GM12801 (cell line): ENCODE data around the gene TMEM54.

ENCODE experiments used
- TF ChIP-seq, protein P1 (sequence below): IDR thresholded peaks from one replicate; pipeline ENCODE4 v1.5.1; 2011; ENCODE audit warnings: control low read depth; ENCODE audit not compliant: insufficient read length; ENCODE audit errors: extremely low read depth

TMEM54 gene, protein sequence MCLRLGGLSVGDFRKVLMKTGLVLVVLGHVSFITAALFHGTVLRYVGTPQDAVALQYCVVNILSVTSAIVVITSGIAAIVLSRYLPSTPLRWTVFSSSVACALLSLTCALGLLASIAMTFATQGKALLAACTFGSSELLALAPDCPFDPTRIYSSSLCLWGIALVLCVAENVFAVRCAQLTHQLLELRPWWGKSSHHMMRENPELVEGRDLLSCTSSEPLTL

DNA sequence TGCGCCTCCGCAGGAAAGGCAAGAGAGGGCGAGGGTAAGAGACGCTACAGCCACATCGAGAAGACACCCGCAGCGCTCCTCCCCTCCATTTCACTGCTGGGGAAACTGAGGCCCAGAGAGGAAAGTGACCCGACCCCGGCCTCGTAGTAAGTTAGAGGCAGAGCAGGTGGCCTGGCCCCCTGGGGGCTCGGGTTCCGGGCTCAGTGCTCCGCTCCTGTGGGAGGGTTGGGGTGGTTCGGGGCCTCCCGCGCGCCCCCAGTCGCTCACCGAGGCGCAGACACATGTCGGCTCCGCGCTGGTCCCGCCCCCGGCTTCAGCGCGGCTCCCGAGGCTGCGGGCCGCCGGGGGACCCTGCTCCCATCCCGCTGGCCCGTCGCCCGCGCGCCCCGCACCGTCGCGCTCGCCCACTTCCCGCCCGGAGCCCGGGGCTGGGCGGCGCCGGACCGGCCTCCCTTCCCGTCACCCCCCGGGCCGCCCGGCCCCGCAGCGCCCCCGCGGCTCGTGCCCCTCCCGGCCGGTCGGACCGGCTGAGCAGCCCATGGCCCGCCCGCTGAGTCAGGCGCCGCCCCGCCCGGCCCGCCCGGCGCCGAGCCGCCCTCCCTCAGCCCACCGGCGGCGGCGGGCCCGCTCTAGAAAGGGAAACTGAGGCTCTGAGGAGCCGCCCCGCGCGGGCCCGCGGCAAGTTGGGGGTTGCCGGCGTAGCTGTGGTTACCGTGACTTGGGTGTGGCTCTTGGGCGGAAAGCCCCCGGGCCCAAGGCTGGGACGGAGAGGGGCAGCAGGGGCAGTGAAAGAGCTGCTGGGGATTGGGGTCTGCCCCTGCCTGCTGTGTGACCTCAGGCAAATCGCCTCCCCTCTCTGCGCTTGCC lies at the start of gene TMEM54:
Gene TMEM54 (minus strand): TSS at position 434 of the 867 bp plus-strand sequence. CDS start 151 bp downstream, at position 283.
- TF ChIP-seq, protein P1, sequence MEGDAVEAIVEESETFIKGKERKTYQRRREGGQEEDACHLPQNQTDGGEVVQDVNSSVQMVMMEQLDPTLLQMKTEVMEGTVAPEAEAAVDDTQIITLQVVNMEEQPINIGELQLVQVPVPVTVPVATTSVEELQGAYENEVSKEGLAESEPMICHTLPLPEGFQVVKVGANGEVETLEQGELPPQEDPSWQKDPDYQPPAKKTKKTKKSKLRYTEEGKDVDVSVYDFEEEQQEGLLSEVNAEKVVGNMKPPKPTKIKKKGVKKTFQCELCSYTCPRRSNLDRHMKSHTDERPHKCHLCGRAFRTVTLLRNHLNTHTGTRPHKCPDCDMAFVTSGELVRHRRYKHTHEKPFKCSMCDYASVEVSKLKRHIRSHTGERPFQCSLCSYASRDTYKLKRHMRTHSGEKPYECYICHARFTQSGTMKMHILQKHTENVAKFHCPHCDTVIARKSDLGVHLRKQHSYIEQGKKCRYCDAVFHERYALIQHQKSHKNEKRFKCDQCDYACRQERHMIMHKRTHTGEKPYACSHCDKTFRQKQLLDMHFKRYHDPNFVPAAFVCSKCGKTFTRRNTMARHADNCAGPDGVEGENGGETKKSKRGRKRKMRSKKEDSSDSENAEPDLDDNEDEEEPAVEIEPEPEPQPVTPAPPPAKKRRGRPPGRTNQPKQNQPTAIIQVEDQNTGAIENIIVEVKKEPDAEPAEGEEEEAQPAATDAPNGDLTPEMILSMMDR: no peak

DNA sequence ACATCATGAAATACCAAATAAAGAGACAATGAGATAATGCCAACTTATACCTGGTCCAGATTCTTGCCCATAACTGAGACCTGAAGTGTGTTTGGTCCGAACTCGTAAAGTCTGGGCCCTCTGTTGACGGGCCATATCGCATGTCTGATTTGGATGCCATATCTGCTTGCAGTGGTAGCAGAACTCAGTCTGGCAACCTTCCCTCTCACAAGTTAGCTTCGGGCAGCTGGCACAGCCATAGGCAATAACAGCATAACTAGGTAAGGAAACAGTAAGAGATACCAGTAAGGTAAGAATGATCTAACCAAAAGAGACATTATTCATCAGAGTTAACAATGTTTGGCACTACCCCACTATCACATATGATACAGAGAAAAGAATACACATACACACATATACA lies 48.3 kb upstream of the TMEM54 start:
- TF ChIP-seq, protein P1: no peak

DNA sequence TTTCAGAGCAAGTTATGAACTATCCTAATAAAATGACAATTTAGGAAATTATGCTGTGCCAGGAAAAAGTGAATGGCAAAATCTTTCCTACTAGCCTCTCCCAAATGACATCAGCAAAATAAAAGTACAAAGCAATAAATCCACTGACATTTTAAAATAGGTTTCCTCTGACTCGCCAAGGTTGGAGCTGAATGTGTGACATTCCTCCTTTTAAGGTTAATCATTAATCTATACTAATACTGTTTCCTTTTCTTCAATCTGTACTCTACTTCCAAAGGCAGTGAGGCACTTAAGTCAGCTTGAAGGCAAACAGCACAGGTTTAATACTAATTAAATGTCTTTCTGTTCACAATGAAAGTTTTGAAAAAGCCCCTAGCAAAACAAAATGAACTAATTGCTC lies 47.7 kb upstream of the TMEM54 start:
- TF ChIP-seq, protein P1: no peak

DNA sequence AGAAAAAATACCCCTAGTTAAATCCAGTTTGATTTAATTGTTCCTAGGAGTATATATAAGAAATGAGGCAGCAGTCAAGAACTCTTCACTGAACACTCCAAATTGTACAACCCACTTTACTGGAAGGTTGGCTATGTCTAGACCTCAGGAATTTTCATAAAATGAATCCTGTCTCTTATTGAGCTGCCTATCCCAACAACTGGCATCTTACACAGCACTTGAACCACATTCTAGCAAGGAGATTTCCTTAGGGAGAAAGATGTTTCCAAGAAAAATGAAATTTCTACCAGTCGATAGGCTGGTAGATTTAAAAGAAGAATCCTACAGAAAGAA lies 47.2 kb upstream of the TMEM54 start:
- TF ChIP-seq, protein P1: no peak

DNA sequence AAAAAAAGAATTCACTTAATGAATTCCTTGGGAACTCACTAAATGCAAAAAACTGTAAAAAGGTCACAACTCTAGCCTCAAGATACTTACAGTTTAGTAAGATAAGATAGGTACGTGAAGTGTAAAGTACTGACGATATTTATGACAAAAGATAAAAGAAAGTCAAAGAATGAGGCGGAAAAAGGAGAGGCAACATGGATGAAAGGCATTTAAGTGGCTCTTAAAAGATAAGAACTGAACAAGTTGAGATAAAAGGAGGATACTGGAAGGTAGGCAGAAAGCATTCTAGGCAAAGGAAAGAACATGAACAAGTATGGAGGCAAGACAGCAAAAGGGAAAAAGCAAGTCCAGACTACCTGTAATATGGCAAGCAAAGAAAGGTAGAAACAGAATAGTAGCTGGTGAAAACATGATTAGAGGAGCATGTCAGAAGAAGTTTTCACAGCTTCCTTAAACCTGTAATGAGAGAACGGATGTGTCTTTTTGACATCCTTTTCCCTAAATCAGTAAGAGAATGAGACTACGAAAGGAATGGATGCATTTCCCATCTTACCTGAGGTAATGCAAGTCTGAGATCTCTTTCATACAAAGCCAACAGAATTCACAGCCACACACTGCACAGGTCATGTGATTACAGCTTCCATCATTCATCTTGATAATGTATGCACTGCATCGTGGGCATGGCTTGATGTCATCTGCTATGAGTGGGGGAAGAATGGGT lies 46.6 kb upstream of the TMEM54 start:
- TF ChIP-seq, protein P1: no peak

DNA sequence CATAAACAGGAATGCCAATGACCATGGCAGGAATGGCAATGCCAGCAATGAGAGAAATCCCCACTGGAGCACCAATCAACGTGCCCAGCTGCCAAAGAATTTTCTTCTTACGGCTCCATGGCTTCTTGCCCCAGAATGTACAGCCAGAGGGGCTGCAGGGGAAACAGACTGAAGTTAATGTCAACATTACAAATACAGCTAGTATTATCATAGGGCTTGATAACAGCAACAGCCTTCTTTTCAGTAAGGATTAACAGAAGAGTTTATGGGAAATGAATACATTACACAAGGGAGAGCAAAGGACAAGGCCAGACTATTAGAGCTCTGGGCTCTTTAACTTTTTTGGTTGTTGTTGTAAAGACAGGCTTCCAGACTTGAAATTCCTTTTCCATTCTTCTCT lies 45.2 kb upstream of the TMEM54 start:
- TF ChIP-seq, protein P1: no peak

DNA sequence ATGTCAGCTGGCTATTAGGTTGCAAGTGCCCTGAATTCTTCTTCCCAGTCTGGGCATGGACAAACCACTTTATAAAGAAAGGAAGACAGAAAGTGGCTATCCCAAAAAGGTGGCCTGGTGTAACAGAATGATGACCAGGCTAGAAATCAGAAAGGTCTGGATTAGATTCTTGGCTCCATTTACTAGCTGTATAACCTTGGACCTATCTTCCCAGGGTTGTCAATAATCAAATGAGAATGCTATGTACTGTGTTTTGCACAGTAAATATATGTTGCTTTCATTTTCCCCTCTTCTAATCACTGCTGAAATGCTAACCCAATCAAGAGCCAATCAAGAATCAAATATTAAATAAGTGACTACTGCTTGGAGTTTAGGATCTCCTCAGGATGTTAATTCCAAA lies 43.0 kb upstream of the TMEM54 start:
- TF ChIP-seq, protein P1: no peak
